ENCODE measurements around the gene SLC6A12. TPM values are rescaled to one million over a fixed set of nuclear protein-coding genes. Genes with fewer than 3 reads are reported as not detected.

SLC6A12 gene
- polyA plus RNA-seq, 3 donors, result 11.7 to 19.5 (median 15.0) TPM

GRCh38 chr12:205026-205425, 8.9 kb downstream of the SLC6A12 start:
- no peak for DNase-seq (ENCODE audit: extremely low read depth in 1 of 11, low read depth in 9 of 11, low spot score in 4 of 11)

GRCh38 chr12:204261-204678, 9.7 kb downstream of the SLC6A12 start:
- DNase-seq (ENCODE audit: extremely low read depth in 1 of 11, low read depth in 9 of 11, low spot score in 4 of 11), result no peak

GRCh38 chr12:203462-204260, 10.3 kb downstream of the SLC6A12 start:
- DNase-seq (ENCODE audit: extremely low read depth in 1 of 11, low read depth in 9 of 11, low spot score in 4 of 11), result no peak

- no peak for DNase-seq (ENCODE audit: extremely low read depth in 1 of 11, low read depth in 9 of 11, low spot score in 4 of 11)
These were observed 10.9 kb downstream of the SLC6A12 start for GRCh38 chr12:203074-203461.

GRCh38 chr12:202081-202731, 11.8 kb downstream of the SLC6A12 start:
- no peak for DNase-seq (ENCODE audit: extremely low read depth in 1 of 11, low read depth in 9 of 11, low spot score in 4 of 11)

GRCh38 chr12:201361-201760, 12.6 kb downstream of the SLC6A12 start:
- DNase-seq (ENCODE audit: extremely low read depth in 1 of 11, low read depth in 9 of 11, low spot score in 4 of 11), result no peak

GRCh38 chr12:198705-199104, 15.3 kb downstream of the SLC6A12 start:
- DNase-seq (ENCODE audit: extremely low read depth in 1 of 11, low read depth in 9 of 11, low spot score in 4 of 11), result no peak

GRCh38 chr12:197911-198695, 15.9 kb downstream of the SLC6A12 start:
- no peak for DNase-seq (ENCODE audit: extremely low read depth in 1 of 11, low read depth in 9 of 11, low spot score in 4 of 11)

GRCh38 chr12:197347-197746, 16.6 kb downstream of the SLC6A12 start:
- DNase-seq (ENCODE audit: extremely low read depth in 1 of 11, low read depth in 9 of 11, low spot score in 4 of 11), result no peak

- no peak for DNase-seq (ENCODE audit: extremely low read depth in 1 of 11, low read depth in 9 of 11, low spot score in 4 of 11)
These were observed 17.5 kb downstream of the SLC6A12 start for GRCh38 chr12:196436-196835.

GRCh38 chr12:195951-196350, 18.0 kb downstream of the SLC6A12 start:
- DNase-seq (ENCODE audit: extremely low read depth in 1 of 11, low read depth in 9 of 11, low spot score in 4 of 11), result no peak

GRCh38 chr12:195156-195555, 18.8 kb downstream of the SLC6A12 start:
- no peak for DNase-seq (ENCODE audit: extremely low read depth in 1 of 11, low read depth in 9 of 11, low spot score in 4 of 11)

- no peak for DNase-seq (ENCODE audit: extremely low read depth in 1 of 11, low read depth in 9 of 11, low spot score in 4 of 11)
These were observed 19.7 kb downstream of the SLC6A12 start for GRCh38 chr12:194276-194675.

- DNase-seq (ENCODE audit: extremely low read depth in 1 of 11, low read depth in 9 of 11, low spot score in 4 of 11), result no peak
These were observed 20.7 kb downstream of the SLC6A12 start for GRCh38 chr12:193261-193660.

- no peak for DNase-seq (ENCODE audit: extremely low read depth in 1 of 11, low read depth in 9 of 11, low spot score in 4 of 11)
These were observed 22.4 kb downstream of the SLC6A12 start for GRCh38 chr12:191541-191940.

- no peak for DNase-seq (ENCODE audit: extremely low read depth in 1 of 11, low read depth in 9 of 11, low spot score in 4 of 11)
These were observed 23.1 kb downstream of the SLC6A12 start for GRCh38 chr12:190881-191280.

- no peak for DNase-seq (ENCODE audit: extremely low read depth in 1 of 11, low read depth in 9 of 11, low spot score in 4 of 11)
These were observed 24.4 kb downstream of the SLC6A12 start for GRCh38 chr12:189622-189962.

GRCh38 chr12:188910-189621, 24.9 kb downstream of the SLC6A12 start:
- peak in 5 of 11 donors; percentile 50 to 76 (median 65) for DNase-seq (ENCODE audit: extremely low read depth in 1 of 11, low read depth in 9 of 11, low spot score in 4 of 11)
